ENCODE measurements around the gene GTF2H1.

Gene GTF2H1

GRCh38 chr11:18321969-18322711 is at the start of gene GTF2H1, which contains the start of gene HPS5:
Gene GTF2H1, plus strand, starts transcription at chr11:18322567. Its CDS starts 10,508 bp downstream, at chr11:18333075.
Gene HPS5, minus strand, starts transcription at chr11:18322140. Its CDS starts 4,282 bp downstream, at chr11:18317858.
- no peaks in the 10 kb centered on the region for H3K27me3 ChIP-seq (replicated peaks; ENCODE audit: control insufficient read depth, insufficient read depth, low read length)
- H3K36me3 ChIP-seq (ENCODE audit: control insufficient read depth, insufficient read depth, low read length), result no peaks in the 10 kb centered on the region
- peak within 1 kb of the TSS; percentile 91 for H3K4me3 ChIP-seq (replicated peaks; ENCODE audit: low read depth, low read length)
- TF ChIP-seq, protein P1, sequence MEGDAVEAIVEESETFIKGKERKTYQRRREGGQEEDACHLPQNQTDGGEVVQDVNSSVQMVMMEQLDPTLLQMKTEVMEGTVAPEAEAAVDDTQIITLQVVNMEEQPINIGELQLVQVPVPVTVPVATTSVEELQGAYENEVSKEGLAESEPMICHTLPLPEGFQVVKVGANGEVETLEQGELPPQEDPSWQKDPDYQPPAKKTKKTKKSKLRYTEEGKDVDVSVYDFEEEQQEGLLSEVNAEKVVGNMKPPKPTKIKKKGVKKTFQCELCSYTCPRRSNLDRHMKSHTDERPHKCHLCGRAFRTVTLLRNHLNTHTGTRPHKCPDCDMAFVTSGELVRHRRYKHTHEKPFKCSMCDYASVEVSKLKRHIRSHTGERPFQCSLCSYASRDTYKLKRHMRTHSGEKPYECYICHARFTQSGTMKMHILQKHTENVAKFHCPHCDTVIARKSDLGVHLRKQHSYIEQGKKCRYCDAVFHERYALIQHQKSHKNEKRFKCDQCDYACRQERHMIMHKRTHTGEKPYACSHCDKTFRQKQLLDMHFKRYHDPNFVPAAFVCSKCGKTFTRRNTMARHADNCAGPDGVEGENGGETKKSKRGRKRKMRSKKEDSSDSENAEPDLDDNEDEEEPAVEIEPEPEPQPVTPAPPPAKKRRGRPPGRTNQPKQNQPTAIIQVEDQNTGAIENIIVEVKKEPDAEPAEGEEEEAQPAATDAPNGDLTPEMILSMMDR (IDR thresholded peaks at IDR 0.05; ENCODE audit: insufficient read depth, low read length, poor library complexity, severe bottlenecking), result no peak
- peak; percentile 98 for DNase-seq (ENCODE audit: extremely low read depth, insufficient read length)

DNA sequence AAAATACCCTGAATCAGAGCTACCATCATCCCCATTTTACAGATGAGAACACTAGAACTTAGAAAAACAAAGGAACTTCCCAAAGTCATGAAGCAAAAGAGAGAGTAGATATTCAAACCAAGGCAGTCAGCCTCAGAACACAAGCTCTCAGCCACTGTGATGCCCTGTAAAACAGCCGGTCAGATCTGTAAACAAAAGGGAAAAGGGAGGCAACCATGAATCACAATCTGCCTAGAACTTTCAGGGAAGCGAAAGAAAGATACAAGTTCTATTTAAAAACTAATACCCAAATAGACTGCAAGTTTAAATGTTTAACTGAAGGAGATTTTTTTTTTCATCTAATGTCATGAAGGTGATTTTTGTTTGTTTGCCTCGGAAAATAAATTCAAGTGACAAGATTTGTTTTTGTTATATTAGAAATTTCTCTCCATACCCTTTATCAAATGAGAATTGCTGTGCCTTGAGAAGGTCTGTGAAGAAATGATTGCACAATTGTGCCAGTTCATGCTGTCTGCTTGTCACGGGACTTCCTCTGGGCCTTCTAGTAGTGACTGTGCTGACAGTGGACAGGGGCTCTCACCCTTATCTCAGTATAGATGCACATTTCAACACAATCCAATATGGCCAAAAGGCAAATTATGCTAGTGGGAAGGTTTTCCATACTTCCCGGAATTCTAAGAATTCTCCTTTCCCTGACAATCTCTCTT is 44.6 kb upstream of the GTF2H1 start:
- Histone ChIP-seq H3K27me3 (replicated peaks; ENCODE audit: control insufficient read depth, insufficient read depth, low read length) (no peaks in the 10 kb centered on the region), H3K36me3 (ENCODE audit: control insufficient read depth, insufficient read depth, low read length) (peaks cover 7% of the 10 kb centered on the region), H3K4me3 (replicated peaks; ENCODE audit: low read depth, low read length) (no peak overlapping the region)
- no peak for DNase-seq (ENCODE audit: extremely low read depth, insufficient read length)
- TF ChIP-seq, protein P1 (IDR thresholded peaks at IDR 0.05; ENCODE audit: insufficient read depth, low read length, poor library complexity, severe bottlenecking), result no peak

- no peaks in the 10 kb centered on the region for H3K27me3 ChIP-seq (replicated peaks; ENCODE audit: control insufficient read depth, insufficient read depth, low read length)
- peak overlapping the region; percentile 46 for H3K4me3 ChIP-seq (replicated peaks; ENCODE audit: low read depth, low read length)
- peak; percentile 26 for DNase-seq (ENCODE audit: extremely low read depth, insufficient read length)
- H3K36me3 ChIP-seq (ENCODE audit: control insufficient read depth, insufficient read depth, low read length), result peaks cover 10% of the 10 kb centered on the region
- TF ChIP-seq, protein P1 (IDR thresholded peaks at IDR 0.05; ENCODE audit: insufficient read depth, low read length, poor library complexity, severe bottlenecking), result no peak
Measured at GRCh38 chr11:18280438-18281045, 41.8 kb upstream of the GTF2H1 start.

DNA sequence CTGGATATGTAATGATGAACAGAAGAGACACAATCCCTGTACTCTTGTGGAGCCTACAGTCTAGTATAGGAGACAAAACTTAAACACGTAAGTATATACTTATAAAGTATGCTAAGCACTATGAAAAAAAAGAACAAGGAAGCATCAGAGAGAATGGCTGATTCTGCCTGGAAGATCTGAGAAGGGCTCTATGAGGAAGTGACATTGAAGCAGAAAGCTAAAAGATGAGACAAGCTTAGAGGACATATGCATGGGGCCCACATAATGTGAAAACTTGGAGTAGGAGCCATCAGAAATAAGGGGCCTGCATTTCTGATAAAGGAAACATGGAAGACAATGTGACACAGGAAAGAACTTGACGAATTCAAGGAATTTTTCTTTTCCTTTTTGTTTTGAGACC is 39.7 kb upstream of the GTF2H1 start:
- Histone ChIP-seq H3K27me3 (replicated peaks; ENCODE audit: control insufficient read depth, insufficient read depth, low read length) (no peaks in the 10 kb centered on the region), H3K4me3 (replicated peaks; ENCODE audit: low read depth, low read length) (no peak overlapping the region), H3K36me3 (ENCODE audit: control insufficient read depth, insufficient read depth, low read length) (peaks cover 15% of the 10 kb centered on the region)
- TF ChIP-seq, protein P1 (IDR thresholded peaks at IDR 0.05; ENCODE audit: insufficient read depth, low read length, poor library complexity, severe bottlenecking), result no peak
- DNase-seq (ENCODE audit: extremely low read depth, insufficient read length), result no peak

DNA sequence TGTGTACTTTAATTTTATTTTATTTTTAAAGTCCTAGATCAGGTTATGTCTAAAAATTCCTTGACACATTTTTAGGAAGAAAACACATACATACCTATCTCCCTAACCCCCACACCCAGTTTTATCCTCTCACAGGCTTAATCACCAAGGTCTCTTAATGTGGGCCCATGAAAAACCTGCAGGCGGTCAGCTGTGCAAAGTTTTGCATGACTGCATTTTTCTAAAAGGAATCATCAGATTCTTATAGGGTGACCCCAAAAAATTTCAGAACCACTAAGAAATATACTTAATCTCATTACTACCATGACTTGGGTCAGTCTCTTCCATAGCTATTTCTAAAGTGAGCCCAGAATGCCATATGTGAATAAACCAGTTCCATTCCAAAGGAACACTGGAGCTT is 36.5 kb upstream of the GTF2H1 start:
- TF ChIP-seq, protein P1 (IDR thresholded peaks at IDR 0.05; ENCODE audit: insufficient read depth, low read length, poor library complexity, severe bottlenecking), result no peak
- no peak overlapping the region for H3K4me3 ChIP-seq (replicated peaks; ENCODE audit: low read depth, low read length)
- H3K27me3 ChIP-seq (replicated peaks; ENCODE audit: control insufficient read depth, insufficient read depth, low read length), result no peaks in the 10 kb centered on the region
- peaks cover 21% of the 10 kb centered on the region for H3K36me3 ChIP-seq (ENCODE audit: control insufficient read depth, insufficient read depth, low read length)
- no peak for DNase-seq (ENCODE audit: extremely low read depth, insufficient read length)
